Measurements from ENCODE around the gene ZNF185.

Gene ZNF185

GRCh38 chrX:152945021-152945979 lies 47.4 kb downstream of the ZNF185 start:
- no peak for DNase-seq (ENCODE audit: extremely low read depth in 1 of 2, low read depth in 1 of 2)

DNA sequence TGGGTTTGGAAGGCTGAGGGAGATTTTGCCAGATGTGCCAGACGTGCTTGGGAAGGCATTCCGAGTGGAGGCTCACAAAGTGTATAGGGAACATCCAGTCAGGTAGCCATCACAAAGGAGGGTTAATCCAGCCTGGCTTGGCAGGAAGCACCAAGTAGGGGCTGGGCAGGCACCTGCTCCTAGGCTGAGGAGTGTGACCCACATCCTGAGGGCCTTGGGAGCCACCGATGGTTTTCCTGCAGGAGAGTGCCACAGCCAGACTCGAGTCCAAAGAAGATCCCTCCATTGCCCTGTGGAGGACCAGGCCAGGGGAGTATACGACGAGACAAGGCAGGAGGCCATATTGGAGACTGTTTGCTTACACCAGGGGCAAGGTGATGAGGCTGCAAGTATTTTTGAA lies 48.8 kb downstream of the ZNF185 start:
- DNase-seq (ENCODE audit: extremely low read depth in 1 of 2, low read depth in 1 of 2), result no peak

Measured in stimulated activated CD8-positive, alpha-beta memory T cell treated with anti-CD3 and anti-CD28 coated beads, Interleukin-7, amount 100 ng/mL, for 48 hours (primary cell).